Activated naive CD4-positive, alpha-beta T cell (primary cell): Measurements from ENCODE around the gene RUNDC3A.
"Not testable (repeated sequence)": the region's sequence is repeated elsewhere in the genome, so short reads cannot be mapped to it uniquely, and the experiment has no call there.

Source experiments
- DNase-seq, 4 experiments: peaks; one replicate each; lab custom pipeline; 2025; lab: John Stamatoyannopoulos, UW

RUNDC3A gene

GRCh38 chr17:44359006-44359405, 50.6 kb downstream of the RUNDC3A start:
- DNase-seq = no peak

- DNase-seq = no peak
Observed at GRCh38 chr17:44359458-44360143, 51.2 kb downstream of the RUNDC3A start.

- no peak for DNase-seq
Observed at GRCh38 chr17:44360144-44360533, 51.7 kb downstream of the RUNDC3A start.

- no peak for DNase-seq
Observed at GRCh38 chr17:44360826-44361225, 52.4 kb downstream of the RUNDC3A start.

GRCh38 chr17:44361292-44362260, 53.2 kb downstream of the RUNDC3A start:
- no peak for DNase-seq

GRCh38 chr17:44362459-44362948, 54.1 kb downstream of the RUNDC3A start:
- no peak for DNase-seq

- peak in 1 of 4 experiments; percentile 12 for DNase-seq
Observed at GRCh38 chr17:44362949-44363612, 54.7 kb downstream of the RUNDC3A start.

GRCh38 chr17:44363613-44364159, 55.3 kb downstream of the RUNDC3A start, which contains the start of gene FAM171A2:
TSS of gene FAM171A2 (minus strand) at chr17:44363853. CDS start at chr17:44363714, 139 bp downstream.
- peak in 3 of 4 experiments; percentile 30 to 66 (median 31) for DNase-seq

- DNase-seq = not testable (repeated sequence)
Observed at GRCh38 chr17:44365051-44365450, 56.6 kb downstream of the RUNDC3A start.

GRCh38 chr17:44367231-44367979, 59.0 kb downstream of the RUNDC3A start:
- DNase-seq = no peak
